Measurements from ENCODE around the gene EIF3B. TPM values are rescaled to one million over a fixed set of nuclear protein-coding genes. Genes with fewer than 3 reads are reported as not detected.

EIF3B gene
- total RNA-seq, 4 donors from 2014 or later, result 76.8 to 151 (median 102) TPM

GRCh38 chr7:2425749-2426148 is 71.1 kb downstream of the EIF3B start:
- no peak for TF ChIP-seq CTCF (IDR thresholded peaks at IDR 0.05; ENCODE audit: low read depth)

Small RNA genes lying within 50 kb of the gene (small RNA-seq; reads per million reads assigned to genes)
- not detected for gene AC004840.2

Other genes starting within 250 kb of the EIF3B start
- 10 to 100 TPM; 21.0 to 49.7 (median 29.8) TPM for gene MAD1L1, start 121.9 kb upstream of the EIF3B start, total RNA-seq
- gene MRM2, start 112.6 kb upstream of the EIF3B start, total RNA-seq, result 10 to 100 TPM; 12.2 to 15.5 (median 14.1) TPM
- gene NUDT1, start 112.6 kb upstream of the EIF3B start, total RNA-seq, result 10 to 100 TPM; 11.3 to 25.8 (median 24.8) TPM
- 10 to 100 TPM; 16.0 to 63.3 (median 31.6) TPM for gene SNX8, start 40.4 kb upstream of the EIF3B start, total RNA-seq
- 10 to 100 TPM in 3 of 4 donors, 1 to 10 TPM in 1; 5.2 to 26.0 (median 13.8) TPM for gene CHST12, start 48.8 kb downstream of the EIF3B start, total RNA-seq
- gene GRIFIN, start 121.6 kb downstream of the EIF3B start, total RNA-seq, result not detected
- gene LFNG, start 164.9 kb downstream of the EIF3B start, total RNA-seq, result 10 to 100 TPM in 3 of 4 donors, 1 to 10 TPM in 1; 6.8 to 21.1 (median 14.5) TPM
- gene BRAT1, start 200.7 kb downstream of the EIF3B start, total RNA-seq, result 10 to 100 TPM; 11.7 to 42.2 (median 19.8) TPM
- gene IQCE, start 204.2 kb downstream of the EIF3B start, total RNA-seq, result 10 to 100 TPM in 3 of 4 donors, 1 to 10 TPM in 1; 9.0 to 20.7 (median 12.6) TPM